GM12878 (cell line): ENCODE data around the gene ACTL7A. TPM values are rescaled to one million over a fixed set of nuclear protein-coding genes. Genes with fewer than 3 reads are reported as not detected.

Experiments used
- ATAC-seq: fragments of 200-7000 bp; cut with Tn5 transposase; 3 replicates; pipeline ENCODE4 v1.9.1; 2020; ENCODE audit warnings: mild to moderate bottlenecking, moderate library complexity
- BruUV-seq: library from RNA; stranded (reverse); fragments of 400-500 nt; replicated peaks from 2 replicates; lab custom pipeline; 2021; lab: Mats Ljungman, UMichigan
- CTCF ChIA-PET: fragments of 300-600 bp; sonication (Branson Sonifier 250); formaldehyde crosslinking; extraction: SDS; loops from one replicate; lab custom pipeline; 2021; ENCODE audit warnings: inconsistent platforms; lab: Yijun Ruan, JAX
- POLR2A ChIA-PET: fragments of 350-600 bp; formaldehyde crosslinking; extraction: SDS; loops from one replicate; lab custom pipeline; 2021; ENCODE audit warnings: inconsistent platforms; lab: Charles Lee
- RAD21 ChIA-PET: fragments of 300-600 bp; sonication (Branson Sonifier 250); formaldehyde crosslinking; loops from one replicate; lab custom pipeline; 2023; ENCODE audit warnings: antibody characterized with exemption; ENCODE audit not compliant: unreplicated experiment; lab: Charles Lee
- SMC1A ChIA-PET: fragments of 300-600 bp; sonication (Branson Sonifier 250); formaldehyde crosslinking; loops from one replicate; lab custom pipeline; 2023; ENCODE audit not compliant: unreplicated experiment, uncharacterized antibody; lab: Charles Lee
- DNase-seq: peaks from one replicate; pipeline ENCODE4 v3.0.0-alpha.2; 2011; ENCODE audit warnings: low read depth, low spot score
- FAIRE-seq: peaks from 3 replicates; lab custom pipeline; 2011; peaks lifted over from hg19 to GRCh38; lab: Jason Lieb, UNC
- H2AFZ ChIP-seq: 2 replicates; pipeline ENCODE4 v1.6.0; 2011; ENCODE audit warnings: low read depth, low read length, control low read depth; ENCODE audit not compliant: control insufficient read depth
- H3K27ac ChIP-seq: 2 replicates; pipeline ENCODE4 v1.5.1; 2011; ENCODE audit warnings: control low read depth; ENCODE audit not compliant: control insufficient read depth, insufficient read depth
- H3K27me3 ChIP-seq, 2 experiments: replicated peaks in 1 of 2; 2 replicates each; pipeline versions ENCODE4 v1.6.0 to v1.6.1; 2011; ENCODE audit warnings: low read length in 1 of 2; ENCODE audit not compliant: control insufficient read depth in 2 of 2, insufficient read depth in 2 of 2
- H3K36me3 ChIP-seq, 2 experiments: 2 replicates each; pipeline ENCODE4 v1.5.1; 2011; ENCODE audit warnings: low read length in 1 of 2; ENCODE audit not compliant: control insufficient read depth in 2 of 2, insufficient read depth in 2 of 2
- H3K4me1 ChIP-seq: 2 replicates; pipeline ENCODE4 v1.6.1; 2011; ENCODE audit warnings: mild to moderate bottlenecking, low read length, moderate library complexity, mixed read lengths; ENCODE audit not compliant: control insufficient read depth, insufficient read depth
- H3K4me2 ChIP-seq: 2 replicates; pipeline ENCODE4 v1.6.0; 2011; ENCODE audit warnings: control low read depth; ENCODE audit not compliant: control insufficient read depth, insufficient read depth
- H3K4me3 ChIP-seq: fragments of 200-600 bp; sonication (generic); 2 replicates; pipeline ENCODE4 v1.5.1; 2016
- H3K79me2 ChIP-seq: 2 replicates; pipeline ENCODE4 v1.6.0; 2011; ENCODE audit warnings: low read length; ENCODE audit not compliant: control insufficient read depth, insufficient read depth
- H3K9ac ChIP-seq: 2 replicates; pipeline ENCODE4 v1.8.0; 2011; ENCODE audit warnings: low read length, control low read depth, mixed read lengths; ENCODE audit not compliant: control insufficient read depth, insufficient read depth
- H3K9me3 ChIP-seq: replicated peaks from 3 replicates; pipeline ENCODE4 v1.5.1; 2011; ENCODE audit warnings: mild to moderate bottlenecking, low read length; ENCODE audit not compliant: control insufficient read depth, insufficient read depth
- H4K20me1 ChIP-seq: 2 replicates; pipeline ENCODE4 v1.6.0; 2011; ENCODE audit not compliant: control insufficient read depth, insufficient read depth
- BMI1 ChIP-seq: fragments of 450-650 bp; IDR thresholded peaks from 2 replicates; pipeline ENCODE4 v1.6.1; 2016; ENCODE audit warnings: mild to moderate bottlenecking, moderate library complexity, borderline replicate concordance
- CBX5 ChIP-seq: sonication (generic); IDR thresholded peaks from 2 replicates; pipeline ENCODE4 v1.6.1; 2016; ENCODE audit warnings: low read depth, moderate library complexity, mild to moderate bottlenecking, inconsistent platforms
- EGR1 ChIP-seq, 2 experiments: IDR thresholded peaks; 1 replicate in 1 of 2; 2 replicates in 1 of 2; pipeline ENCODE4 v1.6.1; 2011 to 2012; ENCODE audit warnings: low read depth in 2 of 2, low read length in 2 of 2, borderline replicate concordance in 1 of 2, mild to moderate bottlenecking in 1 of 2, moderate library complexity in 1 of 2
- JUND ChIP-seq: IDR thresholded peaks from 2 replicates; pipeline ENCODE4 v1.6.1; 2012; ENCODE audit warnings: low read depth, mild to moderate bottlenecking, low read length, improper control_type of control experiment, moderate library complexity
- KDM1A ChIP-seq: fragments of 200-600 bp; sonication (generic); IDR thresholded peaks from 2 replicates; pipeline ENCODE4 v1.6.1; 2016; ENCODE audit warnings: borderline replicate concordance
- NFYA ChIP-seq: IDR thresholded peaks from 2 replicates; pipeline ENCODE4 v1.6.1; 2011; ENCODE audit warnings: low read depth, mild to moderate bottlenecking, low read length, improper control_type of control experiment, borderline replicate concordance
- POU2F2 ChIP-seq: IDR thresholded peaks from 3 replicates; pipeline ENCODE4 v1.6.1; 2011; ENCODE audit warnings: low read depth, mild to moderate bottlenecking, low read length, borderline replicate concordance
- RFX5 ChIP-seq: IDR thresholded peaks from 2 replicates; pipeline ENCODE4 v1.6.1; 2011; ENCODE audit warnings: low read depth, low read length, improper control_type of control experiment
- SPI1 ChIP-seq: IDR thresholded peaks from 2 replicates; pipeline ENCODE4 v1.6.1; 2011; ENCODE audit warnings: low read depth, mild to moderate bottlenecking, low read length, moderate library complexity, borderline replicate concordance; ENCODE audit not compliant: insufficient read depth
- ZNF592 ChIP-seq: fragments of 450-650 bp; IDR thresholded peaks from 2 replicates; pipeline ENCODE4 v1.6.1; 2017; ENCODE audit warnings: mild to moderate bottlenecking, moderate library complexity
- ZNF622 ChIP-seq: fragments of 450-650 bp; IDR thresholded peaks from 2 replicates; pipeline ENCODE4 v1.6.1; 2017; ENCODE audit warnings: mild to moderate bottlenecking, inconsistent platforms
- ZZZ3 ChIP-seq: IDR thresholded peaks from 2 replicates; pipeline ENCODE4 v1.6.1; 2011; ENCODE audit warnings: low read depth; ENCODE audit not compliant: control insufficient read depth, insufficient read length
- WGBS: methylation state at CpG from one replicate; pipeline ENCODE4 v1.1.6; 2016; ENCODE audit warnings: low lambda C conversion rate; ENCODE audit not compliant: insufficient replicate concordance, insufficient coverage; ENCODE audit errors: missing lambda C conversion rate; 5-methylcytosine and 5-hydroxymethylcytosine counted together
- in situ Hi-C: fragments of 300-500 bp; cut with MboI; formaldehyde crosslinking; loops from 9 replicates; pipeline ENCODE4 v1.14.3; 2018; ENCODE audit warnings: mixed read lengths
- intact Hi-C: fragments of 100-400 bp; cut with micrococcal nuclease; formaldehyde crosslinking; loops from one replicate; pipeline ENCODE4 v1.14.2; 2022; ENCODE audit not compliant: unreplicated experiment
- polyA plus RNA-seq, 11 experiments: library from polyadenylated mRNA; depleted of rRNA in 4 of 11; unstranded in 6 of 11; stranded (reverse) in 5 of 11; fragments of >200 nt; fragmentation: Nextera tagmentation in 4 of 11; fragmentation: Illumina TruSeq in 1 of 11; extraction: Ambion mirVana in 4 of 11; extraction: Trizol in 1 of 11; gene quantifications; 1 replicate in 1 of 11; 2 replicates in 10 of 11; pipeline versions ENCODE4 v1.2.1 to v1.2.3, GENCODE V29; 2011 to 2016; ENCODE audit warnings: inconsistent platforms in 2 of 11, missing spikeins in 2 of 11, low read depth in 1 of 11
- total RNA-seq, 4 experiments: library from RNA; depleted of rRNA in 3 of 4; stranded (reverse); fragments of >200 nt in 3 of 4; fragmentation: Illumina TruSeq in 1 of 4; extraction: Trizol in 1 of 4; gene quantifications; 2 replicates each; pipeline versions ENCODE4 v1.2.1 to v1.2.3, GENCODE V29; 2013 to 2021
- TF ChIP-seq, protein P1 (sequence below): IDR thresholded peaks from 2 replicates; pipeline ENCODE4 v1.6.1; 2011; ENCODE audit warnings: low read depth, mild to moderate bottlenecking, low read length, moderate library complexity, borderline replicate concordance; ENCODE audit errors: extremely low read depth

ACTL7A gene
- total and polyA plus RNA-seq, 10 of the 15 experiments (the other 5 are each of a cell fraction or from before 2014, with no cell fraction given): not detected

- ChIA-PET CTCF (interaction anchor here (0.6 to 1.0 kb wide), 3 partner anchors 11 to 174 kb away, joined by 3 read pairs; no protein-coding TSS in a partner anchor), RAD21 (no interaction called here), POLR2A (no interaction called here), SMC1A (interaction anchor here (0.7 to 1.0 kb wide), 2 partner anchors 54 to 514 kb away, joined by 3 read pairs; no protein-coding TSS in a partner anchor)
- Histone ChIP-seq H3K4me3 (no peak overlapping the region), H4K20me1 (no peaks in the 10 kb centered on the region), H3K79me2 (no peaks in the 10 kb centered on the region), H3K27me3 (no peaks in the 10 kb centered on the region), H3K9me3 (no peaks in the 10 kb centered on the region), H3K9ac (no peak overlapping the region), H3K4me1 (no peaks in the 10 kb centered on the region), H2AFZ (no peak overlapping the region), H3K27ac (no peak overlapping the region), H3K4me2 (no peak overlapping the region), H3K36me3 (peaks cover 4 to 5% of the 10 kb centered on the region in 2 experiments)
- DNase-seq: no peak
- FAIRE-seq: no peak
- WGBS: 94% methylated on average over 5 of the region's 5 CpGs
- TF ChIP-seq SPI1 (no peak), JUND (no peak), KDM1A (no peak), NFYA (no peak)
- no TSS peak for BruUV-seq
- no peak for ATAC-seq
- in situ Hi-C loops (no loop called here), intact Hi-C loops (no loop called here)
Measured at GRCh38 chr9:108900176-108900575, 38.1 kb downstream of the ACTL7A start.

DNA sequence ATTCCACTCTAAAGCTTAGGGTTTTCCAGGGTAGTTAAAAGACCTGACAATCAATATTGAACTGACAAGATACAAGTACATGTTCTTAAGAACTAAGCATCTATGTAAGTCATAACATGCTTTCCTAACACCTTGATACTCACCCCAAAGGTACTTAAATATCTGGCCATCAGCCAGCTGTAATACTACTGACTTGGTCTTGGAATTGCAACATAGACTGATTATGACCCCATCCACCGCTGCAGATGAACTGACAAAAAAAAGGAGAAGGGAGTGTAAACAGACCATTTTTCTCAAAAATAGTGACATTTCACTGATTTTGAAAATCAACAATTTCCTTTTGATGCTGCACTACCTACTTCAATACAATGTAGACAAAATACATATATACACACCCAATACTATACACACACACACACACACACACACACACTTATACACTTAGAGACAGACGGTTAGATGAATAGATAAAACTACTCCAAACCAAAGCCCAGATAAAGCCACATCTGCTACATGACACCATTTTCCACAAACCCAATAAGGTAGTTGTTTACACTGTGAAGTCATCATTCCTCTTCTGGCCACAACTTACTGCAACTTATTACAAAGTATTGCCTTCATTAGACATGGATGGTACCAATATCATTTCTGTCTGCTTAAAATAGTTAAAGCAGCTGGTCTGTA, 41.5 kb downstream of the ACTL7A start:
- no peak overlapping the region for H3K4me2 ChIP-seq
- ChIA-PET SMC1A (no interaction called here), RAD21 (no interaction called here), CTCF (no interaction called here), POLR2A (no interaction called here)
- no TSS peak for BruUV-seq
- ATAC-seq (no peak), FAIRE-seq (no peak), DNase-seq (no peak)
- no peaks in the 10 kb centered on the region for H3K4me1 ChIP-seq
- in situ Hi-C loops (no loop called here), intact Hi-C loops (no loop called here)
- 75% methylated on average over 2 of the region's 2 CpGs for WGBS
- no peaks in the 10 kb centered on the region for H3K9me3 ChIP-seq
- no peak overlapping the region for H3K27ac ChIP-seq
- H3K4me3 ChIP-seq: no peak overlapping the region
- peaks cover 2 to 10% of the 10 kb centered on the region in 2 experiments for H3K36me3 ChIP-seq
- TF ChIP-seq POU2F2 (no peak), CBX5 (no peak), ZNF622 (no peak), EGR1 (IDR thresholded peaks at IDR 0.05; ENCODE audit: borderline replicate concordance in 1 of 2, low read depth in 2 of 2, low read length in 2 of 2) (no peak), ZNF592 (no peak), RFX5 (no peak), BMI1 (no peak), ZZZ3 (no peak)
- TF ChIP-seq, protein P1, sequence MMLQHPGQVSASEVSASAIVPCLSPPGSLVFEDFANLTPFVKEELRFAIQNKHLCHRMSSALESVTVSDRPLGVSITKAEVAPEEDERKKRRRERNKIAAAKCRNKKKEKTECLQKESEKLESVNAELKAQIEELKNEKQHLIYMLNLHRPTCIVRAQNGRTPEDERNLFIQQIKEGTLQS: no peak
- H2AFZ ChIP-seq: no peak overlapping the region
- H4K20me1 ChIP-seq: no peaks in the 10 kb centered on the region
- H3K27me3 ChIP-seq: no peaks in the 10 kb centered on the region
- H3K79me2 ChIP-seq: no peaks in the 10 kb centered on the region
- H3K9ac ChIP-seq: no peak overlapping the region
